CD14-positive monocyte (primary cell): ENCODE data around the gene STAP2. TPM values are rescaled to one million over a fixed set of nuclear protein-coding genes. Genes with fewer than 3 reads are reported as not detected.
A peak's percentile ranks its signal among the peaks of the same experiment; 100 is the strongest.

Experiments used
- DNase-seq, 3 donors: peaks; one replicate each; pipeline ENCODE4 v3.0.0-alpha.2; 2011 to 2022
- H2AFZ ChIP-seq: 2 replicates; pipeline ENCODE4 v1.6.0; 2012; ENCODE audit warnings: mild to moderate bottlenecking, low read depth, low read length, inconsistent platforms; ENCODE audit not compliant: insufficient read depth, poor library complexity, severe bottlenecking
- H3K27ac ChIP-seq, 2 donors: 1 replicate in 1 of 2; 2 replicates in 1 of 2; pipeline ENCODE4 v1.5.1; 2012 to 2013; ENCODE audit warnings: low read length in 2 of 2, control low read depth in 1 of 2, inconsistent platforms in 1 of 2, low read depth in 1 of 2, mild to moderate bottlenecking in 1 of 2
- H3K27me3 ChIP-seq, 2 donors: one replicate each; pipeline versions ENCODE4 v1.6.0 to v1.6.1; 2011 to 2013; ENCODE audit warnings: low read length in 2 of 2; ENCODE audit not compliant: control insufficient read depth in 2 of 2, insufficient read depth in 2 of 2
- H3K36me3 ChIP-seq, 2 donors: replicated peaks in 1 of 2; 1 replicate in 1 of 2; 2 replicates in 1 of 2; pipeline versions ENCODE4 v1.5.1 to v1.6.1; 2012 to 2013; ENCODE audit warnings: low read length in 2 of 2, control low read depth in 1 of 2, inconsistent platforms in 1 of 2, mild to moderate bottlenecking in 1 of 2; ENCODE audit not compliant: insufficient read depth in 2 of 2, control insufficient read depth in 1 of 2
- H3K4me1 ChIP-seq, 2 donors: 1 replicate in 1 of 2; 2 replicates in 1 of 2; pipeline versions ENCODE4 v1.5.1 to v1.6.1; 2012 to 2013; ENCODE audit warnings: low read length in 2 of 2, control low read depth in 1 of 2, inconsistent platforms in 1 of 2, mild to moderate bottlenecking in 1 of 2, moderate library complexity in 1 of 2; ENCODE audit not compliant: insufficient read depth in 2 of 2, control insufficient read depth in 1 of 2
- H3K4me2 ChIP-seq: replicated peaks from 2 replicates; pipeline ENCODE3; 2012; ENCODE audit warnings: low read length, moderate library complexity, mild to moderate bottlenecking; ENCODE audit not compliant: poor library complexity, severe bottlenecking; ENCODE audit errors: extremely low read depth
- H3K4me3 ChIP-seq, 3 experiments: fragments of 200-600 bp in 1 of 3; sonication (generic) in 1 of 3; replicated peaks in 1 of 3; 1 replicate in 2 of 3; 2 replicates in 1 of 3; pipeline ENCODE4 v1.5.1; 2011 to 2013; ENCODE audit warnings: low read length in 3 of 3, mild to moderate bottlenecking in 3 of 3, control low read depth in 2 of 3, low read depth in 2 of 3, inconsistent platforms in 1 of 3, moderate library complexity in 1 of 3
- H3K79me2 ChIP-seq: 2 replicates; pipeline ENCODE4 v1.6.0; 2012; ENCODE audit warnings: mild to moderate bottlenecking, control low read depth, inconsistent platforms, low read length, moderate library complexity; ENCODE audit not compliant: insufficient read depth
- H3K9ac ChIP-seq: 2 replicates; pipeline ENCODE4 v1.6.0; 2017; ENCODE audit warnings: low read length, mild to moderate bottlenecking; ENCODE audit not compliant: insufficient read depth, poor library complexity, severe bottlenecking
- H3K9me3 ChIP-seq, 2 donors: replicated peaks in 1 of 2; 1 replicate in 1 of 2; 2 replicates in 1 of 2; pipeline versions ENCODE4 v1.5.1 to v1.6.1; 2012 to 2013; ENCODE audit warnings: low read length in 2 of 2, control low read depth in 1 of 2; ENCODE audit not compliant: control insufficient read depth in 1 of 2, insufficient read depth in 1 of 2
- H4K20me1 ChIP-seq: 2 replicates; pipeline ENCODE4 v1.6.0; 2012; ENCODE audit warnings: mild to moderate bottlenecking, low read length, control low read depth, moderate library complexity; ENCODE audit not compliant: insufficient read depth
- H3K27ac Mint-ChIP-seq, 7 donors: one replicate each; pipeline ENCODE4 v1.8.0; 2020; ENCODE audit warnings: mild to moderate bottlenecking in 7 of 7, mixed read lengths in 7 of 7, moderate library complexity in 6 of 7, inconsistent platforms in 2 of 7
- H3K27me3 Mint-ChIP-seq, 3 donors: one replicate each; pipeline ENCODE4 v1.8.0; 2021 to 2022; ENCODE audit warnings: low read depth in 3 of 3, mild to moderate bottlenecking in 3 of 3, mixed read lengths in 3 of 3, moderate library complexity in 3 of 3, inconsistent platforms in 1 of 3
- H3K36me3 Mint-ChIP-seq, 2 donors: one replicate each; pipeline ENCODE4 v1.8.0; 2020; ENCODE audit warnings: mixed read lengths in 2 of 2, inconsistent platforms in 1 of 2, mild to moderate bottlenecking in 1 of 2
- H3K4me1 Mint-ChIP-seq: one replicate; pipeline ENCODE4 v1.8.0; 2020; ENCODE audit warnings: mild to moderate bottlenecking, mixed read lengths
- H3K4me3 Mint-ChIP-seq, 2 donors: one replicate each; pipeline ENCODE4 v1.8.0; 2020; ENCODE audit warnings: mild to moderate bottlenecking in 2 of 2, mixed read lengths in 2 of 2, moderate library complexity in 1 of 2
- H3K9me3 Mint-ChIP-seq, 7 donors: one replicate each; pipeline ENCODE4 v1.8.0; 2020 to 2022; ENCODE audit warnings: mixed read lengths in 7 of 7, mild to moderate bottlenecking in 6 of 7, moderate library complexity in 6 of 7, inconsistent platforms in 2 of 7
- WGBS: methylation state at CpG from one replicate; pipeline ENCODE4 v1.1.5; 2013; ENCODE audit warnings: missing lambda C conversion rate; ENCODE audit not compliant: insufficient coverage; 5-methylcytosine and 5-hydroxymethylcytosine counted together
- intact Hi-C, 2 donors: fragments of 100-400 bp; cut with micrococcal nuclease; formaldehyde crosslinking; loops; one replicate each; pipeline versions ENCODE4 v1.15.0 to v1.15.1; 2023
- polyA plus RNA-seq, 3 donors: library from polyadenylated mRNA; depleted of rRNA in 1 of 3; unstranded in 2 of 3; stranded (reverse) in 1 of 3; fragments of 300-500 nt in 2 of 3; fragments of >200 nt in 1 of 3; fragmentation: Illumina TruSeq in 2 of 3; gene quantifications; 1 replicate in 2 of 3; 2 replicates in 1 of 3; pipeline ENCODE4 v1.2.3, GENCODE V29; 2012 to 2021
- TF ChIP-seq, protein P1 (sequence below): fragments of 200-600 bp; IDR thresholded peaks from one replicate; pipeline ENCODE4 v1.8.0; 2022; ENCODE audit warnings: antibody characterized with exemption, mild to moderate bottlenecking

The STAP2 gene
- polyA plus RNA-seq, 3 donors: 0.11 to 0.17 TPM; not detected in 1

- no peak within 1 kb of the TSS for H3K9ac ChIP-seq
- intact Hi-C loops: no loop called here
- no peaks in the 10 kb centered on the region for H3K9me3 ChIP-seq
- Mint-ChIP-seq H3K9me3 (peaks cover 0 to 2% (median 0%) of the 10 kb centered on the region in 7 donors), H3K27me3 (peaks cover 3 to 8% (median 6%) of the 10 kb centered on the region in 3 donors), H3K4me3 (peak within 1 kb of the TSS in 1 of 2 donors; percentile 9), H3K4me1 (peaks cover 12% of the 10 kb centered on the region), H3K27ac (peak within 1 kb of the TSS in 1 of 7 donors; percentile 23), H3K36me3 (no peaks in the 10 kb centered on the region)
- H3K4me2 ChIP-seq: no peak within 1 kb of the TSS
- H3K27me3 ChIP-seq: no peaks in the 10 kb centered on the region
- H3K4me1 ChIP-seq: peaks cover 0 to 4% of the 10 kb centered on the region in 2 donors
- peak within 1 kb of the TSS; percentile 64 for H2AFZ ChIP-seq
- no peak within 1 kb of the TSS for H3K27ac ChIP-seq
- TF ChIP-seq, protein P1, sequence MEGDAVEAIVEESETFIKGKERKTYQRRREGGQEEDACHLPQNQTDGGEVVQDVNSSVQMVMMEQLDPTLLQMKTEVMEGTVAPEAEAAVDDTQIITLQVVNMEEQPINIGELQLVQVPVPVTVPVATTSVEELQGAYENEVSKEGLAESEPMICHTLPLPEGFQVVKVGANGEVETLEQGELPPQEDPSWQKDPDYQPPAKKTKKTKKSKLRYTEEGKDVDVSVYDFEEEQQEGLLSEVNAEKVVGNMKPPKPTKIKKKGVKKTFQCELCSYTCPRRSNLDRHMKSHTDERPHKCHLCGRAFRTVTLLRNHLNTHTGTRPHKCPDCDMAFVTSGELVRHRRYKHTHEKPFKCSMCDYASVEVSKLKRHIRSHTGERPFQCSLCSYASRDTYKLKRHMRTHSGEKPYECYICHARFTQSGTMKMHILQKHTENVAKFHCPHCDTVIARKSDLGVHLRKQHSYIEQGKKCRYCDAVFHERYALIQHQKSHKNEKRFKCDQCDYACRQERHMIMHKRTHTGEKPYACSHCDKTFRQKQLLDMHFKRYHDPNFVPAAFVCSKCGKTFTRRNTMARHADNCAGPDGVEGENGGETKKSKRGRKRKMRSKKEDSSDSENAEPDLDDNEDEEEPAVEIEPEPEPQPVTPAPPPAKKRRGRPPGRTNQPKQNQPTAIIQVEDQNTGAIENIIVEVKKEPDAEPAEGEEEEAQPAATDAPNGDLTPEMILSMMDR: no peak
- no peaks in the 10 kb centered on the region for H3K79me2 ChIP-seq
- H3K36me3 ChIP-seq: no peaks in the 10 kb centered on the region
- H3K4me3 ChIP-seq: no peak within 1 kb of the TSS
- no peaks in the 10 kb centered on the region for H4K20me1 ChIP-seq
- WGBS: 8% methylated on average over 8 of the region's 8 CpGs
- DNase-seq: no peak
Measured at GRCh38 chr19:4302243-4302640, 36.4 kb downstream of the STAP2 start, which contains the start of gene TMIGD2. Gene TMIGD2 (minus strand): TSS chr19:4302389. CDS start chr19:4302385, 4 bp downstream.

- TF ChIP-seq, protein P1: no peak
- Mint-ChIP-seq H3K27me3 (peaks cover 3 to 8% (median 6%) of the 10 kb centered on the region in 3 donors), H3K4me1 (peaks cover 12% of the 10 kb centered on the region), H3K27ac (peak overlapping the region in 1 of 7 donors; percentile 23), H3K4me3 (no peak overlapping the region), H3K36me3 (no peaks in the 10 kb centered on the region), H3K9me3 (peaks cover 0 to 2% (median 0%) of the 10 kb centered on the region in 7 donors)
- Histone ChIP-seq H3K4me3 (no peak overlapping the region), H3K79me2 (no peaks in the 10 kb centered on the region), H2AFZ (peak overlapping the region; percentile 64), H4K20me1 (no peaks in the 10 kb centered on the region), H3K36me3 (no peaks in the 10 kb centered on the region), H3K27ac (no peak overlapping the region), H3K4me2 (no peak overlapping the region), H3K27me3 (no peaks in the 10 kb centered on the region), H3K4me1 (peaks cover 0 to 4% of the 10 kb centered on the region in 2 donors), H3K9ac (no peak overlapping the region), H3K9me3 (no peaks in the 10 kb centered on the region)
- WGBS: 18% methylated on average over 7 of the region's 13 CpGs
- DNase-seq: no peak
- intact Hi-C loops: no loop called here
Measured at GRCh38 chr19:4301590-4302242, 36.9 kb downstream of the STAP2 start.
